GM19397 (cell line): ENCODE measurements around the gene MADCAM1.
"Not testable (repeated sequence)": the region's sequence is repeated elsewhere in the genome, so short reads cannot be mapped to it uniquely, and the experiment has no call there.

Experiments
- ATAC-seq: cut with Tn5 transposase; IDR thresholded peaks from one replicate; pipeline ENCODE4 v1.9.1; 2021; ENCODE audit warnings: mild to moderate bottlenecking, moderate library complexity; ENCODE audit not compliant: unreplicated experiment

MADCAM1 gene

GRCh38 chr19:496112-496665 is at the start of gene MADCAM1:
Gene MADCAM1, plus strand, starts transcription at chr19:496486. Its CDS starts 14 bp downstream, at chr19:496500.
- ATAC-seq: no peak

- no peak for ATAC-seq
Measured at GRCh38 chr19:447064-447426, 49.2 kb upstream of the MADCAM1 start.

GRCh38 chr19:447816-448560 is 48.3 kb upstream of the MADCAM1 start:
- no peak for ATAC-seq

- ATAC-seq: no peak
Measured at GRCh38 chr19:449916-450315, 46.4 kb upstream of the MADCAM1 start.

GRCh38 chr19:450912-451481 is 45.3 kb upstream of the MADCAM1 start:
- not testable (repeated sequence) for ATAC-seq

- ATAC-seq: no peak
Measured at GRCh38 chr19:452829-453228, 43.5 kb upstream of the MADCAM1 start.

DNA sequence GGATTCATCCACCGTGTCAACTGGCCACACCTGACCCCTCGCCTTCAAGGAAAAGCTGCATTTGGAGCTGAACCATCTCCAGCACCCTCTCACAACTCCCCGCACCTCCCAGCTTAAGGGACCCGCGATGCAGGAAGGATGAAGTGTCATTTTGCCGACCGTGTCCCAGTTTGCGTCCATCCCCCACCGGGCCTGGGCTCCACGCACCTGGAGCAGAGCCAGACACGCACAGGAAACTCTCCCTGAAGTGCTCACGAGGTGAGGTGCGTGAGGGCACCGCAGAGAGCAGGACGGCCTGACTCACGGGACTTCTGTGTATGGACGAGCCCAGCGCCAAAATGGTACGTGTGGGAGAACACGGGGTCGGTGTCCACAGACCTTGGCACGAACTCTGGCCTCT is 42.7 kb upstream of the MADCAM1 start:
- no peak for ATAC-seq

- no peak for ATAC-seq
Measured at GRCh38 chr19:455031-455705, 41.1 kb upstream of the MADCAM1 start.

GRCh38 chr19:455851-456546 is 40.3 kb upstream of the MADCAM1 start:
- no peak for ATAC-seq

DNA sequence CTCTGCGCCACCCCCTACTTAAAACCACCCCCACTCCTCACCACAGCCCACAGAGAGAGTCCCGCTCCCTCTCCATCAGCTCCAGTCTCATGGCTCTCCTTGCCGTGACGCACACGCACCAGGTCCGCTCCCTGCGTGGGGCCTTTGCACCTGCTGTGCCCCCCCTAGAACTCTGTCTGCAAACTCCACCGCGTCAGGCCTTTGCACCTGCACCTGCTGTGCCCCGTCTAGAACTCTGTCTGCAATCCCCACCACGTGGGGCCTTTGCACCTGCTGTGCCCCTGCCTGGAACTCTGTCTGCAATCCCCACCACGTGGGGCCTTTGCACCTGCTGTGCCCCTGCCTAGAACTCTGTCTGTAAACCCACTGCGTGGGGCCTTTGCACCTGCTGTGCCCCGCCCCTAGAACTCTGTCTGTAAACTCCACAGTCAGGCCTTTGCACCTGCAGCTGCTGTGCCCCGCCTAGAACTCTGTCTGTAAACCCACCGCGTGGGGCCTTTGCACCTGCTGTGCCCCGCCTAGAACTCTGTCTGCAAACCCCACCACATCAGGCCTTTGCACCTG is 39.7 kb upstream of the MADCAM1 start:
- ATAC-seq: no peak

DNA sequence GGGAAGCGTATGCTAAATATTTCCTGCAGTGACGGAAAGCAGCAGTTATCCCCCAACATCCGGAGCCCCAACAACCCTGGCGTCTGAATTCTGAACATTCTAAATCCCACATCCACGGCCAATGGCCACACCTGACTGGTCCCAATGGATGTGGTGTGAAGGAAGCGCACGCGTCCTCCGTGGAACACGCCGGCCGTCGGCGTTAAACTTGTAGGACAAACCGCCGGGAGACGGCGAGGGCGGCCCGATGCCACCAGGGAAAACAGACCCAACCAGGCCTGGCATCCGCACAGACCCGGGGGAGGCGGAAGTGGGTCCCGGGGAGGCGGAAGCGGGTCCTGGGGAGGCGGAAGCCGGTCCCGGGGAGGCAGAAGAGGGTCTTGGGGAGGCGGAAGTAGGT is 38.6 kb upstream of the MADCAM1 start:
- ATAC-seq: no peak

DNA sequence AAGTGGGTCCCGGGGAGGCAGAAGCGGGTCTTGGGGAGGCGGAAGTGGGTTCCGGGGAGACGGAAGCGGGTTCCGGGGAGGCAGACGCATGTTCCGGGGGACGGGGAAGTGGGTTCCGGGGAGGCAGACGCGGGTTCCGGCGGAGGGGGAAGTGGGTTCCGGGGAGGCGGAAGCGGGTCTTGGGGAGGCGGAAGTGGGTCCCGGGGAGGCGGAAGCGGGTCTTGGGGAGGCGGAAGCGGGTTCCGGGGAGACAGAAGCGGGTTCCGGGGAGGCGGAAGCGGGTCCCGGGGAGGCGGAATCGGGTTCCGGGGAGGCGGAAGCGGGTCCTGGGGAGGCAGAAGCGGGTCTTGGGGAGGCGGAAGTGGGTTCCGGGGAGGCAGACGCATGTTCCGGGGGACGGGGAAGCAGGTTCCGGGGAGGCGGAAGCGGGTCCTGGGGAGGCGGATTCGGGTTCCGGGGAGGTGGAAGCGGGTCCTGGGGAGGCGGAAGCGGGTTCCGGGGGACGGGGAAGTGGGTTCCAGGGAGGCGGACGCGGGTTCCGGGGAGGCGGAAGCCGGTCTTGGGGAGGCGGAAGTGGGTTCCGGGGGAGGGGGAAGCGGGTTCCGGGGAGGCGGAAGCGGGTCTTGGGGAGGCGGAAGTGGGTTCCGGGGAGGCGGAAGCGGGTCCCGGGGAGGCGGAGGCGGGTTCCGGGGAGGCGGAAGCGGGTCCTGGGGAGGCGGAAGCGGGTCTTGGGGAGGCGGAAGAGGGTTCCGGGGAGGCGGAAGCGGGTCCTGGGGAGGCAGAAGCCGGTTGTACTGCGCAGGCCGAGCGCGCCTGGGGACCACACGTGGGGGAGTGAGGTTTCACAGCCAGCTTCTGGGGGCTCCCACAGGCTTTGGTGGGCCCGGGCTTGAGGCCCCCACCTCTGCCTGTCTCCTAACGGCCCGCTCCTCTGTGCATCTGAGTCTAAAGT is 37.9 kb upstream of the MADCAM1 start:
- ATAC-seq: no peak

- ATAC-seq: no peak
Measured at GRCh38 chr19:459724-460511, 36.4 kb upstream of the MADCAM1 start.

DNA sequence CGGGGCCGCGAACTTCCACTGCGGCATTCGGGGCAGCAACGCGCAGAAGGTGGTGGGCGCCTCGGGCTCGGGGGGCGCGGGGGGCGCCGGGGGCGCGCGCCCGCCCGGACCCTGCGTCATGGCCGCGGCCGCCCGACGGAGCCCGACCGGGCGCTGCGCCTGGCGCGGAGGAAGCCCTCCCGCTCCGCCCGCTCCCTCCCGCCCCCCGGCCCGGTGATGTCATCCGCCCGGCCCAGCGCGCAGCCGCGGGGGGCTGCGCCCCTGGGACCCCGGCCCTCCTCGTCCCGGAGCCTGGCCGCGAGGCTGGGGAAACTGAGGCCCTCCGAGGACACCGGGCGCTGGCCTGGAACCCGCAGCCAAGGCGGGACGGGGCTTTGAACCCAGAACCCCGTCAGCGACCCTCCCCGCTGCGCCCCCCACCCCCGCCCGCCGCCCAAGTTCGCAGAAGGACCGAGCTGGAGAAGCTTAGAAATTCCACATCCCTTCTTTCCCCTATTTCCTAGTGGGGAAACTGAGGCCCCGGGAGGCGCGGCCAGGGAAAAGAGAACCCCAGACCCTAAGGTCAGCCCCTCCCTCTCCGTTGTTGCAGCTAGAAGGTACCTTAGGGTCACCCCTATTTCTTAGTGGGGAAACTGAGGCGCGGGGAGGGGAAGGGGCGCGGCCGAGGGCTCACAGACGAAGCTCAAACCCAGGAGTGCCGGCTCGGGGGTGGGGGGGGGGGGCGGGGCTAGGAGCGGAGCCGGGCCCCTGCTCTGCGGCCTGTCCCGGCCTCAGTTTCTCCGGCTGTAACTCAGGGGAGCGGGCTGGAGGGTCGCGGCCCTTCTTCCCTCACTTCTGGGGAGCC is 35.2 kb upstream of the MADCAM1 start, which contains the start of gene SHC2:
TSS of gene SHC2 (minus strand) at position 157 of the 844 bp plus-strand sequence. CDS start at position 120, 37 bp downstream.
- no peak for ATAC-seq

GRCh38 chr19:461721-462551 is 34.4 kb upstream of the MADCAM1 start:
- no peak for ATAC-seq

- no peak for ATAC-seq
Measured at GRCh38 chr19:463483-464207, 32.6 kb upstream of the MADCAM1 start.

- no peak for ATAC-seq
Measured at GRCh38 chr19:464208-464545, 32.1 kb upstream of the MADCAM1 start.
